NOMO-1 treated with DMSO at 0.1 percent for 48 hours (cell line): ENCODE data around the gene FAM120A.

Experiments used
- DNase-seq: peaks from one replicate; lab custom pipeline; 2025; ENCODE audit not compliant: unreplicated experiment; lab: John Stamatoyannopoulos, UW

FAM120A gene

DNA sequence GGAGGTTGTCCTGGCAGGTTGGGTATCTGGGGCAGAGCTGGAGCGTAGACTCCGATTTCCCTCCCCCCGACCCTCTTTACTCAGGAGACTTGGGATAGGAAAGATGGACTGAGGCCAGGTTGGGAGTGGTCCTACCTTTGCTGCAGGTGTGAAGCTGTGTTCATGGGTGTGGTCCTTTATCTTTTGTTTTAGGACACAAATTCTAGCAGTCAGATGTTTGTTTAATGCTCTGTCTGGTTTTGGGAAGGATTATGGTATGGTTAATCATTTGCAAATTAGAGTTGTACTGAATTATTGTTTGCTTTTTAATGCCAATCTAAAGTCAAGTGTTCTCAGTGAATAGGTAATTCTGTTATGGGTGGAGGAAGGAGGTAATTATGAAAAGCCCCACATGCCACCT lies 16.0 kb downstream of the FAM120A start:
- no peak for DNase-seq

DNA sequence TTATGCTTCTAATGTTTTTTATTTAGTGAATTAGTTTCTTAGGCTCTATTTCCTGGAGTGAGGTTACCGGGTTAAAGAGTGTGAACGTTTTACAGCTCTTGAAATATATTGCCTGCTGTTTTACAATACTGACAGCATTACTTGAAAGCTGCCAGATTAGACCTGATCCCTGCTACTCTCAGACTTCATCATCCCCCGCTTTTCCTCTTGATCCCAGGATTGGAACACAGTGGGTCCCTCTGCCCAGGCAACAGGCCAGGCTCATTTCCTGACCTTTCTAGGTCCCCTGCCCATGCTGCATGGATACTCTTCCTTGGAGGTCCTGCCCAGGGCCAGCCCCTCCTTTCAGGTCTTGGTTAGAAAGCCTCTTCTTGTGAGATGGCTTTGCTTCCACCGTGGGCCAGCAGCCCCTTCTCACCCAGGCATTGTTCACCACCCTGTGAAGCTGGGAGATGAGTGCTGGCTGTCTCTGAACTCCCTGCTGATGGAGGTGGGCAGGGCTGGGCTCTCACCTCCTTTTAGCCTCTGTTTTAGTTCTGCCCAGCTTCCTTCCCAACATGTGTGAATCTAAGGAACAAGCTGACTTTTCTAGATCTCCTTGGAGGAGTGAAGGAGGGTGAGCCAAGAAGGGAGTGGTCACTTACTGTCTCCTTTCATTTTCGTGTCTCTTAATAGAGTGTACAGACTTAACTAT lies 17.4 kb downstream of the FAM120A start:
- no peak for DNase-seq

GRCh38 chr9:93470391-93470790 lies 18.9 kb downstream of the FAM120A start:
- DNase-seq, result no peak

DNA sequence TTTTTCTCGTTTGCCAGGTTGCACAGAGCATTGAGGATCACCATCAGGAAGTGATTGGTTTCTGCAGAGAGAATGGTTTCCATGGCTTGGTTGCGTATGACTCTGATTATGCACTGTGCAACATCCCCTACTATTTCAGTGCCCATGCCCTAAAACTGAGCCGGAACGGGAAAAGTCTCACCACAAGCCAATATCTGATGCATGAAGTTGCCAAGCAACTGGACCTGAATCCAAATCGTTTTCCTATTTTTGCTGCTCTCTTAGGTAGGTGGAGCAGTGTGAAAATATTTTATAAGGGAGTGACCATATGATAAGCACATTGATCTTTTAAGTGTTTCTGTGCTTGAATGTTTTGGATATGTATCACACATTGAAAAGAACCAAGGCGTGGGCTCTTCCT lies 19.6 kb downstream of the FAM120A start:
- no peak for DNase-seq

DNA sequence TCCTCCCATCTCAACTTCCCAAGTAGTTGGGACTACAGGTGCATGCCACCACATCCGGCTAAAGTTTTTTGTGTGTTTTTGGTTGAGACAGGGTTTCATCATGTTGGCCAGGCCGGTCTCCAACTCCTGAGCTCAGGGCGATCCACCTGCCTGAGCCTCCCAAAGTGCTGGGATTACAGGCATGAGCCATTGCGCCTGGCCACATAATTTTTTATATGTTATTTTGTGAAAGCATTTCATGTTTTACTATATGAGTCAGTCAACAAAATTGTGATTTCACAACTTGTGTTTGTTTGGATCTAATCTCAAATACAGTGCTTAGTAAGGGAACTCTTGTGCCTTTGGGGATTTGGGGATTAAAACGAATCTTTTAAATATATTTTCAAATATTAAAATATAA lies 21.9 kb downstream of the FAM120A start:
- DNase-seq, result no peak

DNA sequence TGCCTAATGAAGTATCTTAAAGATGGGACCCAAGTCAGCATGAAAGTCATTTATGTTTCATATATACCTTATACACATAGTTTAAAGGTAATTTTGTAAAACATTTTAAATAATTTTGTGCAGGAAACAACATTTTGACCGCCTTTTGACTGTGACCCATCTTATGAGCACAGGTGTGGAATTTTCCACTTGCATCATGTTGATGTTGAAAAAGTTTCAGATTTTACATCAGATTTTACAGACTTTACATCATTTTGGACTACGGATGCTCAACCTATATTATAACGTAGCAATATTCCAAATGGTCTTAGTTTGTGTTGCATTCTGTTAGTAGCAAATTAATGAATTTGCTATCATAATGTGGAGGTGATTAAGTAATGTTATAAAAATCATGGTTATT lies 23.6 kb downstream of the FAM120A start:
- DNase-seq, result no peak

- no peak for DNase-seq
These were observed 24.4 kb downstream of the FAM120A start for GRCh38 chr9:93475856-93476255.

- no peak for DNase-seq
These were observed 25.4 kb downstream of the FAM120A start for GRCh38 chr9:93476924-93477323.

DNA sequence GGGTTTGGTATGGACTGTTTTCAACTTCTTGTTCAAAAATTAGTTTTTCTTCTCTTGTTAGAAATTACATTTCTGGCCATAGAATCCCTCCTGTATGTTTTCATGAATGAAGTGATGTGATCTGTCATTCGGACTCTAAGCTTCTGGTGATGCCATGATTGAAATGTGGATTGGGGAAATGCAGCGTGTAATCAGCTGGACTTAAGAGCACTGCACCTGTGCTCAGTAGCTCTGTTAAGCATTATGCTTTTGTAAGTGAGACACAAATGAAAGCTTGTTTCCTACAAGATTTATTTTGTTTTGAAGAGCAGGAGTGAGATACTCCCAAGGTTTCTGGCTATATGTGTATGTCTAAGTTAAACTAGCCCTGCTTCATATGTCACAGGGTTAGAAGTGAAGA lies 25.9 kb downstream of the FAM120A start:
- no peak for DNase-seq

DNA sequence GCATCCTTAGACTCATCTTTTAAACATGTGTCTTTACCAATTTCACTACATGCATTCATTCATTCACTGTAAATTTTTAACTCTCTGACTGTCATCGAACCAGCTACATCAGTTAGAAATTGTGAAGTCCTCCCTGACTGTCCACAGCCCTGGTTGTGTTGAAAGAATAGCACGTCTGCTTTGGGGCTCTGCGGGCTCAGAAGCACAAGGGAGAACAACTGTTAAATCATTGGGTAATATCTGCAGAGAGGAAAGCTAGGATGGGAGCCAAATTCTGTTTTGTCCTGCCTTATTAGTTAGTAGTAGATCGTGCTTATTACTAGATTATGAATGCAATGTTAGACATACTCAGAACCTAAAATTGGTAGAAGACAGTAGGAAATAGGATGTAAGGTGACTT lies 28.2 kb downstream of the FAM120A start:
- DNase-seq, result no peak

GRCh38 chr9:93480262-93480661 lies 28.8 kb downstream of the FAM120A start:
- no peak for DNase-seq

GRCh38 chr9:93480728-93481324 lies 29.3 kb downstream of the FAM120A start:
- no peak for DNase-seq

- DNase-seq, result no peak
These were observed 32.0 kb downstream of the FAM120A start for GRCh38 chr9:93483497-93483896.

- no peak for DNase-seq
These were observed 34.8 kb downstream of the FAM120A start for GRCh38 chr9:93486268-93486667.

DNA sequence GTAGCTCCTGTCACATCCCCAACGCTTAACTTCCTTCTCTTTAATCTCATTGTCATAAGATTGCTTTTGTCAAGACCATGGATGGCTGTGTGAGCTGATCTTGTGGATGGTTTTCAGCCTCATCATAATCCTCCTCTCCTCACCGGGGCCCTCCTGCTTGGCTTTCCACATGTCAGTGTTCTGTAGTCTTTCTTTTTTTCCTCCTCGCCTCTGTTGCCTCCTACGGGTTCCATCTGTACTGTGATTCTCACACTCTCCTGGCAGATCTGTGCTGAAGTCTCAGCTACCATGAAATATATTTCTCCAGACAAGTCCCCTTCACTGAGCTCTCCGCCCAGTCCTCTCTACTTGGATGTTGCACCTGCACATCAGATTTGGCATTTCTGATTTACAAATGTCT lies 36.8 kb downstream of the FAM120A start:
- no peak for DNase-seq

GRCh38 chr9:93491593-93492232 lies 40.2 kb downstream of the FAM120A start:
- DNase-seq, result no peak

- no peak for DNase-seq
These were observed 40.8 kb downstream of the FAM120A start for GRCh38 chr9:93492327-93492726.

DNA sequence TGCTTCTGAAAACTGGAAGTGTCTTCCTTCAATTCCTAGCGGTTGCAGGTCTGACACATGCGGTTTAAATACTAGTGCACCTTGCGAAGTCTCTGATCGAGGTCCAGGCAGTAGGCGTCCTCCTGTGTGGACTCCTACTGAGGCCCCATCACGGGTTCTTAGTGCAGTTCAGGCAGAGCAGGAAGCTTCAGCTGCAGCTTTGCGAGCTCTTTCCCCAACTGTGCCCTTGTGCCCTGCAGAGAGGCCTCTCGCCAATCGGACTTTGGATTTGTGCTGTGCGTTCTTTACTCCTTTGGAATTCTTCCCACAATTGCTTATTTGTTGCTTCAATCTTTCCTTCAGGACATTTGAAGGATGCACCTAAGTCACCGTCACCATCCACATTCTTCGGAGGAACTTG lies 42.5 kb downstream of the FAM120A start:
- no peak for DNase-seq

DNA sequence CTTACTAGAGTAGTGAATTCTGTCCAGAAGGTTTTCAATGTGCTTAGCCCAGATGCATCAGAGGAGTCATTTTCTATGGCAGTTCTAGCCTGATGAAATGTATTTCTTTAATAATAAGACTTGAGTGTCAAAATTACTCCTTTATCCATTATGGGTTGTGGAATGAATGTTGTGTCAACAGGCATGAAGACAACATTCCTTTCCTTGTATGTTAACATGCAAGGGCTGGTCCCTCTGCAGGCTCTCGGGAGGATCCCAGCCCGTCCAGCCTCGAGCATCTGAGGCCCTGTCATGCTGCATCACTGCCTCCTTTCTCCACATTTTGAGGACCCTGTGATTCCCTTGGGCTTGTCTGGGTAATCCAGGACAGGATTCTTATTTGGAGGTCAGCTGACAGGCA lies 44.8 kb downstream of the FAM120A start:
- no peak for DNase-seq

GRCh38 chr9:93500571-93501298 lies 49.2 kb downstream of the FAM120A start:
- DNase-seq, result no peak

DNA sequence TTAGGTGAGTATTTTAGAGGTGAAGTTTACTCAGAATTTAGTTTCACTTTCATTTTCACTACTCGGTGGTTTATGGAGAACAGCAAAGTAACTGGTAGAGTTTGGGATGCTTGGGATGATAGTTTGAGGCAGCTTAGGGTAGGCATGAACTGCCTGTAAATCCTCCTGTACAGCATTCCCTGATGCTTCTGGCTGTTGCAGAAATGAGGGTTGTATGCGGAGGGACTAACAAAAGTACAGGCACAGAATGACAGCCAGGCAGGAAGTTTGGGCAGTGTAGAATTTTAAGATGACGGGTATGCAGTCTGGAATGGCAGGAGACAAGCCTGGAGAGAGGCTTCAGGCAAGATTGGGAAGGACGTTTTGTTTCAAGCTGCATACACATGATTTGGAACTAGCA lies 49.9 kb downstream of the FAM120A start:
- no peak for DNase-seq

- no peak for DNase-seq
These were observed 51.9 kb downstream of the FAM120A start for GRCh38 chr9:93503381-93503780.
